Activated CD4-positive, alpha-beta T cell treated with anti-CD3 and anti-CD28 coated beads for 4 hours (primary cell): ENCODE measurements around the gene CAVIN3.
A peak's percentile ranks its signal among the peaks of the same experiment; 100 is the strongest.
"Not testable (repeated sequence)": the region's sequence is repeated elsewhere in the genome, so short reads cannot be mapped to it uniquely, and the experiment has no call there.

ENCODE experiments used
- DNase-seq, 2 donors: peaks; one replicate each; pipeline ENCODE4 v3.0.0-alpha.2; 2020

Gene CAVIN3

GRCh38 chr11:6323291-6323905 lies 3.1 kb upstream of the CAVIN3 start:
- no peak for DNase-seq

GRCh38 chr11:6321961-6322362 lies 1.7 kb upstream of the CAVIN3 start:
- DNase-seq = no peak

- no peak for DNase-seq
Measured at GRCh38 chr11:6321356-6321755, 1.1 kb upstream of the CAVIN3 start.

- DNase-seq = no peak
Measured at GRCh38 chr11:6319704-6320410, 444 bp downstream of the CAVIN3 start.

- DNase-seq = no peak
Measured at GRCh38 chr11:6319001-6319703, 1.1 kb downstream of the CAVIN3 start.

- no peak for DNase-seq
Measured at GRCh38 chr11:6318204-6318603, 2.1 kb downstream of the CAVIN3 start.

- peak in 1 of 2 donors; percentile 14 for DNase-seq
Measured at GRCh38 chr11:6315811-6316425, 4.4 kb downstream of the CAVIN3 start.

- DNase-seq = no peak
Measured at GRCh38 chr11:6312106-6312505, 8.2 kb downstream of the CAVIN3 start.

GRCh38 chr11:6307876-6308275 lies 12.4 kb downstream of the CAVIN3 start:
- DNase-seq = no peak

GRCh38 chr11:6305297-6305696 lies 15.0 kb downstream of the CAVIN3 start:
- DNase-seq = no peak

GRCh38 chr11:6303661-6304060 lies 16.6 kb downstream of the CAVIN3 start:
- no peak for DNase-seq

- no peak for DNase-seq
Measured at GRCh38 chr11:6301096-6301495, 19.2 kb downstream of the CAVIN3 start.

GRCh38 chr11:6300325-6300724 lies 20.0 kb downstream of the CAVIN3 start:
- no peak for DNase-seq

GRCh38 chr11:6298605-6299004 lies 21.7 kb downstream of the CAVIN3 start:
- DNase-seq = no peak

GRCh38 chr11:6297831-6298230 lies 22.5 kb downstream of the CAVIN3 start:
- DNase-seq = no peak

GRCh38 chr11:6285019-6285418 lies 35.3 kb downstream of the CAVIN3 start:
- DNase-seq = no peak

- no peak for DNase-seq
Measured at GRCh38 chr11:6284250-6284649, 36.1 kb downstream of the CAVIN3 start.

- DNase-seq = no peak
Measured at GRCh38 chr11:6283453-6284023, 36.8 kb downstream of the CAVIN3 start.

- DNase-seq = not testable (repeated sequence)
Measured at GRCh38 chr11:6280809-6281208, 39.5 kb downstream of the CAVIN3 start.

- DNase-seq = no peak
Measured at GRCh38 chr11:6273188-6273587, 47.1 kb downstream of the CAVIN3 start.

GRCh38 chr11:6271598-6271997 lies 48.7 kb downstream of the CAVIN3 start:
- DNase-seq = no peak

GRCh38 chr11:6270584-6271246 lies 49.6 kb downstream of the CAVIN3 start:
- DNase-seq = no peak

GRCh38 chr11:6269994-6270393 lies 50.3 kb downstream of the CAVIN3 start:
- no peak for DNase-seq
